ENCODE results near the gene CEACAM1.
"Not testable (repeated sequence)": the region's sequence is repeated elsewhere in the genome, so short reads cannot be mapped to it uniquely, and the experiment has no call there.

Gene CEACAM1

GRCh38 chr19:42528354-42529247, at the start of gene CEACAM1:
CEACAM1 (minus strand) TSS chr19:42528481; CDS start chr19:42528374, 107 bp downstream.
- peak; percentile 74 for DNase-seq

- DNase-seq: no peak
Observed at GRCh38 chr19:42577016-42577415, 48.7 kb upstream of the CEACAM1 start.

GRCh38 chr19:42576241-42576640, 48.0 kb upstream of the CEACAM1 start:
- no peak for DNase-seq

GRCh38 chr19:42573642-42574041, 45.4 kb upstream of the CEACAM1 start:
- no peak for DNase-seq

- DNase-seq: no peak
Observed at GRCh38 chr19:42571116-42571515, 42.8 kb upstream of the CEACAM1 start.

GRCh38 chr19:42569193-42569592, 40.9 kb upstream of the CEACAM1 start:
- no peak for DNase-seq

- DNase-seq: no peak
Observed at GRCh38 chr19:42568006-42568405, 39.7 kb upstream of the CEACAM1 start.

- no peak for DNase-seq
Observed at GRCh38 chr19:42567567-42567966, 39.3 kb upstream of the CEACAM1 start.

- peak; percentile 13 for DNase-seq
Observed at GRCh38 chr19:42563352-42564210, 35.3 kb upstream of the CEACAM1 start.

GRCh38 chr19:42561512-42561911, 33.2 kb upstream of the CEACAM1 start:
- no peak for DNase-seq

- no peak for DNase-seq
Observed at GRCh38 chr19:42560731-42561130, 32.5 kb upstream of the CEACAM1 start.

GRCh38 chr19:42558450-42559150, 30.3 kb upstream of the CEACAM1 start:
- no peak for DNase-seq

GRCh38 chr19:42557386-42557871, 29.1 kb upstream of the CEACAM1 start:
- not testable (repeated sequence) for DNase-seq

GRCh38 chr19:42555801-42556200, 27.5 kb upstream of the CEACAM1 start:
- no peak for DNase-seq

- no peak for DNase-seq
Observed at GRCh38 chr19:42555317-42555716, 27.0 kb upstream of the CEACAM1 start.

GRCh38 chr19:42554046-42554575, 25.8 kb upstream of the CEACAM1 start:
- no peak for DNase-seq

GRCh38 chr19:42553292-42554045, 25.2 kb upstream of the CEACAM1 start:
- DNase-seq: no peak

- DNase-seq: no peak
Observed at GRCh38 chr19:42552086-42553065, 24.1 kb upstream of the CEACAM1 start.

GRCh38 chr19:42550521-42550920, 22.2 kb upstream of the CEACAM1 start:
- DNase-seq: not testable (repeated sequence)

GRCh38 chr19:42549067-42549466, 20.8 kb upstream of the CEACAM1 start:
- DNase-seq: not testable (repeated sequence)
